T-helper 22 cell (primary cell): Measurements from ENCODE around the gene TMEM266.

Experiments
- DNase-seq: peaks from one replicate; pipeline ENCODE4 v3.0.0-alpha.2; 2020; ENCODE audit warnings: low read depth

The TMEM266 gene

DNA sequence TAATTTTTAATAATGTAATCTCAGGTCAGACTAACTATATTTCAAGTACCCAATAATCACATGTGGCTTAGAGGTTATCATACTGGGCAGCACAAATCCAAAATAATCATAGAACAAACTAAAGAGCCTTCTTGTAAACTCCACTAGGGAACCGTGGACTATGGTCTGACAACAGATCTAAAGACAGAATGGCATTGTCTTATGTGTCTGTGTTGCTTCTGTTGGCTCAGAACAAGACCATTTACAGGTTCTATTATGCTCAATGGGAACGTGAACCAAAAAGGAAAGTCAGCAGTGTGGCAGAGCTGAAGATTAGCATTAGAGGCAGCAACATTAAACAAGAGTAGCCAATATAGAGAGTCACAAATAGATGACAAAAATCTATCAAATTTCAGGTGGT is 176.6 kb downstream of the TMEM266 start:
- DNase-seq, result no peak

DNA sequence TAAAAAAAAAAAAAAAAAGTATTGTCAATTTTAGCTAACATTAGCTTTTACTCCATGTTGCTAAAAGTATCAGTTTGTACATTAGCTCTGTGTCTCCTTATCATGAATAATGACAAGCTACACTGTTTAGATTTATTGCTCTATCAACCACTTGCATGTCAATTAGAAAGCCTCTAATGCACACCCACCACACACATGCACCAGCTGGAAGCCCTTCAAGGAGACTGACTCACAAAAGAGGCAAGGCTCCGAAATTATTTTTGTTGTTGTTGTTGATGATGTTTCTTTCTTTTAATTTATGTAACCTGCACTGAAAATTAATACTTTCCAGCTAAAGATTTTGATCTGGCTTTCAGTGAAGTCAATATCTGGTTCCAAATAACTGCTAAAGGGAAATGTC is 180.0 kb downstream of the TMEM266 start:
- DNase-seq, result no peak

DNA sequence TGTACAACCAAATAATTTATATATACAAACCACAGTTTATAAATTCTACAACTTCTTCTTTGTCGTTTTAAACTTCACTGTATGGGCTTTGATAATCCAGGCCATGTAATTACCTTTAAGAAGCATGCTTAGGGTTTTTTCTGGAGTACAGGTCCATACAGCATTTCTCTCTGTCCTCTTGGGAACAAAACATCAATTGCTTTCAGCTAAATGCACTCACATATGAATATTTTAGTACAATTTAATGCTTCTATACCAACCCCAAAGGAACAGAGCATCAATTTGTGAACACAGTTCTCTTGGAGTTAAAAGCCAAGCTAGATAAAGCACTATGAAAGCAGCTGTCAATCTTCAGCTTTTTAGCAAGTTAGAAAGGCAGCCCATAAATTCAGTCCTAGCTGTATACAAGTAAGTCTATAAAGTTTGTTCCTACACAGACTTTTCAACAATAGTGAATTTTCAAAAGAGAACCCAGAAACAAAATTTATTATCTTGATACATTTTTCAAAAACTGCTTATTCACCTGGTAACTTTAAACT is 185.4 kb downstream of the TMEM266 start:
- no peak for DNase-seq

DNA sequence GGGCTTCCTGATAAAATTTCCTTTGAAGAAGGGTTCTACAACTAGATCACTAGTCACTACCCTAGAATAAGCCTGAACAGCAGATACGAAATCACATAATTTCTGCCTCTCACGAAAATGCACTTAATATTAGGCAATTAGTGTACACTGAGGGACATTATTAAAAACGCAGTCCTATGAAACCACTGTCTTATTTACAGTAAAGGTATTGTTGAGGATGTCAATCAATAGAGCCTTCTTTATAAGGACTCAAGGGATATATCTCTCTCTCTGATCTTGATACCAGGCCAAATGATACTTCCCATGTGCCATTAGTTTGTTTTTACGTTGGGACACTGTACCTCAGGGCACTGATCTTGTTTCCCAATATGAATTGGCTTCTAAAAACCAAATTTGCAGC is 191.9 kb downstream of the TMEM266 start:
- DNase-seq, result no peak

DNA sequence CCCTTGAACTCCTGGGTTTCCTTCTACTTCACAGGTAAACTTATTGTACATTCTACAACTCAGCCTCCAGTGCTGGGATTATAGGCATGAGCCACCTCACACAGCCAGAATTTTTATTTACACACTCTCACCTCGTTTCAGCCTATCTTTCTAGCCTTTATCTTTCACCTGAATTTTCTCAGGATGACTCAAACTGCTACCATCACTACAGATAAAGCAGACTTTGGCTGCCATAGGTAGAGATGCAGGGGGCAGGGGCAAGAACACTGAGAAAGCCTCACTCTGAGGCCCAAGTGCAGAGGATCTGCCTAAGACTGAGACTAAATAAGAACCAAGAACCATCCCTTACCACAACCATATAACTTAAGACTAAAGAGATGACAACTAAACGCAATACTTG is 192.5 kb downstream of the TMEM266 start:
- no peak for DNase-seq

DNA sequence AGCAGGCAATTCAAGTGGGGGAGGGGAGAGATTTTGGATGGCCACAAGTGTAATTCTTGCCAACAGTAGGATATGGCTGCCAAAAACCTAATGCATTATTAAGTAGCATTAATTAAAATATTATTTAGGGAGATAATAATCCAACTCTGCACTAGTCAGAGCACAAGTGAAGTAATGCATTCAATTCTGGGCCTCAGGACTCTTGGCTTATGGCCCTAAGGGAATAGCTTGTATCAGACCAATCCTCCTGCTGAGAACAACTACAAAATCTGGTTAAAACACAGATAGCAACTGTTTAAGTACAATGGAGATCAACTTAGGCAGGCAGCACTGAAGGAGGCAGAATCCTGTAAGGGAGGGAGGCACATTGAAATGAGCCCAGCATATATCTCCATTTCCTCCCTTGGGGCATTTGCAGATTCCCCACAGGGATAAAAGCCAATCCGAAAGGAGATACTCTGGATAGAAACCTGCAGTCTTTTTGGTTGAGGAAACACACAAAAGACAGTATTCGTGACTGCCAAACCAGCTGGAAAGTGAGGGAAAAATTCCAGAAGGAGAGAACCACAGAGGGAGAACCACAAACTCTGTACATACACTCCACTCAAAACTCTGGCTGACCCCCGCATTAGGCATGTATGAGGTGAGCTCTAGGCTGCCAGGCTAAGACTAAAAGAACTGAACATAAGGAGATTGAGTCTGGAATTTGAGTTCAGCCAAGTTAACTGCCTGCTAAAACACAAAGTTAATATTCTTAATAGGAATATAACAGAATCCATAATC is 194.1 kb downstream of the TMEM266 start:
- no peak for DNase-seq
